HFFc6 (cell line): ENCODE measurements around the gene ABCC12. TPM values are rescaled to one million over a fixed set of nuclear protein-coding genes. Genes with fewer than 3 reads are reported as not detected.

Source experiments
- DNase-seq: peaks from one replicate; pipeline ENCODE4 v3.0.0-alpha.2; 2018
- H3K27ac Mint-ChIP-seq: 2 replicates; pipeline ENCODE4 v1.8.0; 2020; ENCODE audit warnings: mild to moderate bottlenecking, mixed read lengths
- H3K27me3 Mint-ChIP-seq: 2 replicates; pipeline ENCODE4 v1.8.0; 2021; ENCODE audit warnings: mild to moderate bottlenecking, moderate library complexity, mixed read lengths; ENCODE audit not compliant: insufficient read depth
- H3K36me3 Mint-ChIP-seq: 2 replicates; pipeline ENCODE4 v1.8.0; 2021; ENCODE audit warnings: low read depth, mixed read lengths
- H3K4me1 Mint-ChIP-seq: 2 replicates; pipeline ENCODE4 v1.8.0; 2020; ENCODE audit warnings: low read depth, mixed read lengths
- H3K4me3 Mint-ChIP-seq: 2 replicates; pipeline ENCODE4 v1.8.0; 2020; ENCODE audit warnings: mild to moderate bottlenecking, moderate library complexity, mixed read lengths
- H3K9me3 Mint-ChIP-seq: 2 replicates; pipeline ENCODE4 v1.8.0; 2020; ENCODE audit warnings: mild to moderate bottlenecking, mixed read lengths
- total RNA-seq, 6 experiments: library from RNA; stranded (reverse); fragmentation: NEBNext Ultra II Directional; extraction: Animal tissue kit (Norgen Biotek cat#: 25700); gene quantifications; 2 replicates in 1 of 6; 3 replicates in 5 of 6; pipeline ENCODE4 v1.2.3, GENCODE V29; 2021
- TF ChIP-seq, protein P1 (sequence below): fragments of 200-600 bp; sonication (generic); IDR thresholded peaks from 2 replicates; pipeline ENCODE4 v1.5.0; 2021; ENCODE audit warnings: antibody characterized with exemption, mild to moderate bottlenecking

Gene ABCC12
- total RNA-seq, 6 experiments from 2014 or later: not detected

DNA sequence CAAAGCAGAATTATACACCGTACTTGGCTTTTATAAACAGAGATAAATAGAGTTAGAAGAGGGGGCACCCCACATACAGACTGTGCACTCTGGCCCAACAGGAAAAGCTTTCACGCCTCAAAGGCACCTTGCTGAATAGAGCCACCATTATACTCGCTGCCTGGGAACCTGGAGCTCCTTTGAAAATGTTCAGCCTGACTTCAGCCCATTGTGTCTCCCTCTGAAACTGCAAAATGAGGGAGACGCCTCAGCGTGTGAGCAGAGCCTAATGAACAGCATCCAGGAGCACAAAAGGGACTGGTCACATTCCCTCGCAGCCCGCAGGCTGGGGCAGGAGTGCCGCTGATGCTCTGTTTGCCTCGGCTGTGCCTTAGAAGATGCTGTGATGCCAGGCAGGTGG, 46.3 kb downstream of the ABCC12 start:
- Mint-ChIP-seq H3K4me3 (no peak overlapping the region), H3K27ac (no peak overlapping the region), H3K9me3 (no peaks in the 10 kb centered on the region), H3K36me3 (no peaks in the 10 kb centered on the region), H3K27me3 (peaks cover 11% of the 10 kb centered on the region), H3K4me1 (peaks cover 15% of the 10 kb centered on the region)
- no peak for DNase-seq
- TF ChIP-seq, protein P1, sequence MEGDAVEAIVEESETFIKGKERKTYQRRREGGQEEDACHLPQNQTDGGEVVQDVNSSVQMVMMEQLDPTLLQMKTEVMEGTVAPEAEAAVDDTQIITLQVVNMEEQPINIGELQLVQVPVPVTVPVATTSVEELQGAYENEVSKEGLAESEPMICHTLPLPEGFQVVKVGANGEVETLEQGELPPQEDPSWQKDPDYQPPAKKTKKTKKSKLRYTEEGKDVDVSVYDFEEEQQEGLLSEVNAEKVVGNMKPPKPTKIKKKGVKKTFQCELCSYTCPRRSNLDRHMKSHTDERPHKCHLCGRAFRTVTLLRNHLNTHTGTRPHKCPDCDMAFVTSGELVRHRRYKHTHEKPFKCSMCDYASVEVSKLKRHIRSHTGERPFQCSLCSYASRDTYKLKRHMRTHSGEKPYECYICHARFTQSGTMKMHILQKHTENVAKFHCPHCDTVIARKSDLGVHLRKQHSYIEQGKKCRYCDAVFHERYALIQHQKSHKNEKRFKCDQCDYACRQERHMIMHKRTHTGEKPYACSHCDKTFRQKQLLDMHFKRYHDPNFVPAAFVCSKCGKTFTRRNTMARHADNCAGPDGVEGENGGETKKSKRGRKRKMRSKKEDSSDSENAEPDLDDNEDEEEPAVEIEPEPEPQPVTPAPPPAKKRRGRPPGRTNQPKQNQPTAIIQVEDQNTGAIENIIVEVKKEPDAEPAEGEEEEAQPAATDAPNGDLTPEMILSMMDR: no peak

DNA sequence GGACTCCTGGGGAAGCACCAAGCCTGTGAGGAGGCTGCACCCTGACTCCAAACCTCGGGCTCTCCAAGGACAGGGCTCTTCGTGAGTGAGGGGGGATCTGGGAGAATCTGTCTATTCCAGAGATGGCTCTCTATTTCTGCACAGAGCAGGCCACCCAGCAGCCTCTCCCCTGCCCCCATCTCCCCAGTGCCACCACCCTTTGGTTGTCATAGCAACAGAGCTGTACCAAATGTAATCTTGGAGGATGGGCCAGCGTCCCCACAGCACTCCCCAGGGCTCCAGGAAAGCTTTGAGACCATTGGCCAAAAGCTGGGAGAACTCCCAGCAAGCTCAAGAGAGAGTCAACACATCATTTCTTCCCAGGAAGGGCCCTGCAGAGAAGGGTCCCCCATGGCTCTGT, 49.3 kb downstream of the ABCC12 start:
- DNase-seq: no peak
- no peaks in the 10 kb centered on the region for H3K9me3 Mint-ChIP-seq
- H3K4me3 Mint-ChIP-seq: no peak overlapping the region
- peaks cover 24% of the 10 kb centered on the region for H3K27me3 Mint-ChIP-seq
- no peaks in the 10 kb centered on the region for H3K36me3 Mint-ChIP-seq
- peaks cover 26% of the 10 kb centered on the region for H3K4me1 Mint-ChIP-seq
- H3K27ac Mint-ChIP-seq: no peak overlapping the region
- TF ChIP-seq, protein P1: no peak

Other genes with a start within 250 kb of the ABCC12 start
- gene LONP2, start 88.3 kb upstream of the ABCC12 start, total RNA-seq: 10 to 100 TPM; 64.3 to 80.1 (median 72.8) TPM
- under 1 TPM in 3 of 6 experiments, not detected in 3; 0.05 to 0.26 (median 0.12) TPM for gene ABCC11, start 91.5 kb upstream of the ABCC12 start, total RNA-seq
- gene SIAH1, start 229.4 kb upstream of the ABCC12 start, total RNA-seq: 10 to 100 TPM in 4 of 6 experiments, 1 to 10 TPM in 2; 8.8 to 11.9 (median 10.2) TPM